GM18526 (cell line): Measurements from ENCODE around the gene PSMD9.

Source experiments
- POLR2A ChIP-seq: IDR thresholded peaks from 3 replicates; pipeline ENCODE4 v1.6.1; 2011; ENCODE audit not compliant: insufficient read length; ENCODE audit errors: extremely low read depth

Gene PSMD9

DNA sequence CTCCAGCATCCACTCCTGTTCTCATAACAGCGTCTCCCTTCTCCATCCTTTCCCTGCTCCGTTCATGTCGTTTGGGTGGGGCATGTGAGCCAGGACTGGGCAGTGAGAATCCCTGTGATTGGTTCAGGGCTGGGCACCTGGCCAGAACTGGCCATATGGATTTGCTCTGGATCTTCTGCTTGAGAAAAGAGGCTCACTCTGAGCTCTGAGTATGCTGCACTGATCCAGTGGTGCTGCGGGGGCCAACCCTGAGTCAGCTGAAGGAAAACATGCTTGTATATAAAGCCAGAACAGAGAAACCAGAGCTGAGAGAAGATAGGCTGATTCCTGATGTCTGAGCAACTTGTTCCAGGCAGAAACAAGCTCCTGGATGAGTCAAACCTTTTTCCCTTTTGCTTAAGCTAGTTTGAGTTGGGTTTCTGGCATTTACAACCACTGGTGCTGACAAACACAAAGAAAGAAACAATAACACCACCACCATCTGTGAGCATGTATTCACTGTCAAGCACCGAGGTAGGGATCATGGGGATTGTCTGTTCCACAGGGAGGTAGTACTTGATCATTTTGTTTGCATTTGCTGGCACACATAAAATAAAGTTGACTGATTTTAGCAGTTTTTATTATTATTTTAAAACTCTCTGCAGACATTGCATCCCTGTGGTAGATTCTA, 15.9 kb upstream of the PSMD9 start:
- no peak for TF ChIP-seq POLR2A

DNA sequence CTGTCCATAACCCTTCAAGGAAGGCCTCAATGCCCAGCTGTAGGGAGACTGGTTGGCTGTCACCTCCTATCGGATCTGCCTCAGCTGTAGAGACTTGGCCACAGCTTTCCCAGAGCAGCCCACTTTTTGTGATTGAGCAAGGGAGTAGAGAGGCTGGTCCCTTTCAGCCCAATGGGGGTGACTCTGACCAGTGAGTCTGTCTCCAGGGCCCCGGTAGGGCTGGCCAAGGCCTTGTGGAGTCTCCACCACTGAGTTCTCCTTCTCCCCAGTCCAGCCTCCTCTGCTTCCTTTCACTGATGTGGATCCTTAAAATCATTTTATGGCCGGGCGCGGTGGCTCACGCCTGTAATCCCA, 15.4 kb upstream of the PSMD9 start:
- TF ChIP-seq POLR2A: no peak

DNA sequence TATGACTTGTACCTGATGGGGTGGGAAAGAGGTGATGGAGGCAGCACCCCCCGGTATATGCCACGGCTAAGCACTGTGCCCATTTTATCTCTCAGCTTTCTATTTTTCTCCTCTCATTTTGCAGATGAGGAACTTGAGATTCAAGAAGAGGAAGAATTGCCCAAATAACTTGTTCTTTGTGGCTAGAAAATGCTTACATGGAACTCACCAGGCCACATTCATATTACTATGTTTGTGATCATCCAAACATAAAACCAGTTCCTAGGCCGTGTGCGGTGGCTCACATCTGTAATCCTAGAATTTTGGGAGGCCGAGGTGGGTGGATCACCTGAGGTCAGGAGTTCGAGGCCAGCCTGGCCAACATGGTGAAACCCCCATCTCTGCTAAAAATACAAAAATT, 14.5 kb upstream of the PSMD9 start:
- TF ChIP-seq POLR2A: no peak

DNA sequence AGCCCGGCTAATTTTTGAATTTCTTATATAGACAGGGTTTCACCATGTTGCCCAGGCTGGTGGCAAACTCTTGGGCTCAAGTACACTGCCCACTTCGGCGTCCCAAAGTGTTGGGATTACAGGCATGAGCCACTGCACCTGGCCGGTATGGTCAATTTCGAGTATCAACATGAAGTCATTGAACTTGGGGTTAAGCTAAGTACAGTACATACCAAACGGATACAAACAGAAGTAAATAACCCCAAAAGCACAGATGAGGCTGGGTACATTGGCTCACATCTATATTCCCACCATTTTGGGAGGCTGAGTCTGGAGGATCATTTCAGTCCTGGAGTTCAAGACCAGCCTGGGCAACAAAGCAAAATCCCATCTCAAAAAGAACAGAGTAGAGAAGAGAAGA, 13.0 kb upstream of the PSMD9 start:
- TF ChIP-seq POLR2A: no peak

DNA sequence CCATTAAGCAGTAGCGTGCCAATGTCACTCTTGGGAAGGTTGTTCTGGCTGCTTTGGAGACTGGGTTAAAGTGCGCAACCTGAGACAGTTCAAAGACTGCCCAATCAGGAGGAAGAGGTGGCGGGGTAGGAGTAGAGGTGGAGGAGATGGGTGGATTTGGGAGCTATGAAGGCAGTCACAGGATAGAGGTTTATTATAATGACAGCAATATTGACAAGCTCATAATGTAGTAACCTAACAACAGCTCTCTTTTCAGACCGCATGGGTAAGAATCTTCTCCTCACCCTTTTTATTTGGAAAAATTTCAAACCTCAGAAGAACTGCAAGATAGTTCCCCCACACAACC, 5.3 kb upstream of the PSMD9 start:
- no peak for TF ChIP-seq POLR2A

DNA sequence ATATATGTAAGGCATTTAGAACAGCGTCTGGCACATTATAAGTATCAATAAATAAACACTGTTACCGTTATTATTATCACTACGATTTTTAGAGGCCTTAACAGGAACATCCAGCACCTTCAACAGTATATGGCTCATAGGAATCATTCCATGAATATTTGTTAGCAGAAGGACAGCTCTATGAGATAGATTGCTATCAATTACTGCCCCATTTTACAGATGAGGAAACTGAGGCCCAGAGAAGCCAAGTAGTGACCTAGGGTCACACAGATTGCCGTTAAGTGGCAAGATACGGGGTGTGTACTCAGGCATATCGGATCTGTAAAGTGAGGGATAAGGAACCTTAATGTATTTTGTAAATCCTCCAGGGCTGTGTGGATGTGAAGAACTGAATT, 510 bp upstream of the PSMD9 start:
- no peak for TF ChIP-seq POLR2A

DNA sequence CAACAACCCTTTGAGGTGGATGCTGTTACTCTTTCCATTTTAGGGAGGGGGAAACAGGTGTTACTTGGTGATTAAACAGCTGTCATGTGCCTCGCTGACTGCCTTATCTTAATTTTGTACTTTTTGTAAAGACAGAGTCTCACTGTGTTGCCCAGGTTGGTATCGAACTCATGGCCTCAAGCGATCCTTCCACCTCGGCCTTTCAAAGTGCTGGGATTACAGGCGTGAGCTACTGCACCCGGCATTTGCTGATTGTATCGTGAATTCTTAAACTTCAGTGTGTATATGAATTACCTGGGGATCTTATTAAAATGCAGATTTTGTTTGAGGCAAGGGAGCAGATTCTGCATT, 659 bp downstream of the PSMD9 start:
- TF ChIP-seq POLR2A: no peak

DNA sequence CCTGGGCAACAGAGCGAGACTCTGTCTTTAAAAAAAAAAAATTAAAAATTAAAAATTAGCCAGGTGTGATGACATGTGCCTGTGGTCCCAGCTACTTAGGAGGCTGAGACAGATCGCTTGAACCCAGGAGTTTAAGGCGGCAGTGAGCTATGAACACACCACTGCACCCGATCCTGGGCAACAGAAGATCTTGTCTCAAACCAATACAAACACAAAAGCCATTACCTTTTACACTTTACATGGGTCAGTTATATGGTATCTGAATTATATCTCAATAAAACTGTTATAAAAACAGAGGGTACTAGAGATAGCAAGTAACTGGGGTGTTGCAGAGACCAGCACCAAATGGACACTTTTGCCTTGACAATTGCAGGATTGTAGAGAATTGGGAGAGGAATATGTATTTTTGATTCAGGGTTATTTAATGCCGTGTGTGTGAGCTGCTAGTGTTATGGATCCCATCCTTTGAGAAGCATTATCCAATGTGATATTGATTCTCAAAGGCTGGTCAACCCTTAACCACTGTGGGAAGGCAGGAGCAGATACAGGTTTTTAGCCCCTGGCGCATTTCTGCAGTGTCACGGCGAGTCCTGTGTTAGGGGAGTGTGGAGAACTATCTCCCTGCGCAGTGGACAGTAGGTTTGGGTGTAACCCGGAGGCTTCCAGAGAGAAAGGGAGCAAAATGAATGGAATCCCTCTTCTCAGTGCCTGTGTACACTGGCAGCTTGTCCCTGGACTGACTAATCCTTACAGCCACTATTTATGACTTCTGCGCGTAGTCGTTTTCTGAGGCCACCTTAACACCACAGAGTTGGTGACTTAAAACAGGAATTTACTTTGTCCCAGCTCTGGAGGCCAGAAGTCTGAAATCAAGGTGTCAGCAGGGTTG, 4.3 kb downstream of the PSMD9 start:
- no peak for TF ChIP-seq POLR2A

DNA sequence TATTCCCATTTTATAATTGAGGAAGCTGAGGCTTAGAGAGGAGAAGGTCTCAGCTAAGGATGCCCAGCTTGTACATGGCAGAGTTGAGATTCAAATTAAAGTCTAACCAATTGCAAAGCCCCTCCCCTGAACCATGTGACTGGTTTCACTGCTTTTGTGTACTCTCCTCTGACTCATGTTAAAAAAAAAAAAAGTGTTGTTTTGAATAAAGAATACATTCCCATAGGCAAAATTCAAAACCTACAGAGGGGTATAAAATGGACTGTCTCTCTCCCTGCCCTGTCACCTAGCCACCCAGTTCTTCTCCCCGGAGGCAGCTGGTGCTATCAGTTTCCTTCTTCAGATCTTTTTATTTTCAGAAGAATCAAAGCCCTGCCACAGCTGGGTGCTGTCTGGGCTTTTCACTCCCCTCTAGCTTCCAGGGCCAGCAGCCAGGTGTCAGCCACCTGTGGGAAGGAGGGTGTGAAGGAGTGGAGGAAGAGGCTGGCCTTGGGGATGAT, 5.4 kb downstream of the PSMD9 start:
- TF ChIP-seq POLR2A: no peak

DNA sequence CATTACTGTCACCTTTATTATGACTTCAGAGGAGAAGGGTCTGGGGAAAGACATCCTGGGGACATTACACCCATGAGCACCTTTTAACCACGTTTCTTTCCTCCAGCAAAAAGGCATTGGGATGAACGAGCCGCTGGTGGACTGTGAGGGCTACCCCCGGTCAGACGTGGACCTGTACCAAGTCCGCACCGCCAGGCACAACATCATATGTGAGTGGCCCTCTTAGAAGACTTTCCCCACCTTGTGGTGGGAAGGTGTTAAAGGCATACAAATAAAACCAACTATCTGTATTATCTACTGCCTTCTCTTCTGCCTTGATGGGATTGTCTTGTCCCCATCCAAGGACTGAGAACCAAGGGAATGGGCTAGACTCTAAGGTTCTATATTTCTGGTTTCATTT, 6.0 kb downstream of the PSMD9 start:
- no peak for TF ChIP-seq POLR2A

DNA sequence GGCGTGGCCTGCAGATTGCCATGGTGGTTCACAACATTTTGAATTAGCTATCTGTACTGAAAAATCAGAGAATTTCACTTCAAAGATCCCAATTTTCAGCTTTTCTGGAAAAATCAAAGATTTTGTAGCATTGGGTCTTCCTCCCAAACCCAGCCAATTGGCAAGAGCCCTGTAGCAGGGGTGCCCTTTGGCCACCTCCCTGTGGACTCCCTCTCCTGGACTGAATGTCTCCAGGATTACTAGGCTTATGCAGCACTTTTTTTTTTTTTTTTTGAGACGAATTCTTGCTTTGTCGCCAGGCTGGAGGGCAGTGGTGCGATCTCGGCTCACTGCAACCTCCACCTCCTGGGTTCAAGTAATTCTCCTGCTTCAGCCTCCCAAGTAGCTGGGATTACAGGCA, 9.7 kb downstream of the PSMD9 start:
- no peak for TF ChIP-seq POLR2A

DNA sequence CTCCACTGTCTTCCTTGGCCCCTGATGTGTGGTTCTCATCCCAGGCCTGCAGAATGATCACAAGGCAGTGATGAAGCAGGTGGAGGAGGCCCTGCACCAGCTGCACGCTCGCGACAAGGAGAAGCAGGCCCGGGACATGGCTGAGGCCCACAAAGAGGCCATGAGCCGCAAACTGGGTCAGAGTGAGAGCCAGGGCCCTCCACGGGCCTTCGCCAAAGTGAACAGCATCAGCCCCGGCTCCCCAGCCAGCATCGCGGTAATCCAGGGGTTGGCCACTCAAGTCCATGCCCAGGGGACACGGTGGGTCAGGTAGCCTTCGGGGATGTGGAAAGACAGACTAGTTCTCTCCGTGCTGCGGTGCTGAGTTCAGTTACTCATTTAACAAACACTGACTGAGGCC, 11.0 kb downstream of the PSMD9 start:
- no peak for TF ChIP-seq POLR2A

DNA sequence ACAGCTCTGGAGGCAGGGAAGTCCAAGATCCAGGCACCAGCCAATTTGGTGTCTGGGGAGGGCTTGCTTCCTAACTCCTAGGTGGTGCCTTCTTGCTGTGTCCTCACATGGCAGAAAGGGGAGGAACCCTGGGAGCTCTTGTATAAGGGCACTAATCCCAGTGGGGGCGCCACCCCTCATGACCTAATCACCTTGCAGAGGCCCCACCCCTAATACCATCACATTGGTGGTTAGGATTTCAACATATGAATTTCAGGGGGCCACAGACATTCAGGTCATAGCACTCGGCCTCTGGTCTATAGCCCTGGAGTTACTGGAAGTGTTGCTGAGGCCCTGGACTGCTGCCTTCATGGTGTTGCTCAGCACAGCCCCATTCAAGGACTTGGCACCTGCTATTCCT, 14.6 kb downstream of the PSMD9 start:
- no peak for TF ChIP-seq POLR2A

DNA sequence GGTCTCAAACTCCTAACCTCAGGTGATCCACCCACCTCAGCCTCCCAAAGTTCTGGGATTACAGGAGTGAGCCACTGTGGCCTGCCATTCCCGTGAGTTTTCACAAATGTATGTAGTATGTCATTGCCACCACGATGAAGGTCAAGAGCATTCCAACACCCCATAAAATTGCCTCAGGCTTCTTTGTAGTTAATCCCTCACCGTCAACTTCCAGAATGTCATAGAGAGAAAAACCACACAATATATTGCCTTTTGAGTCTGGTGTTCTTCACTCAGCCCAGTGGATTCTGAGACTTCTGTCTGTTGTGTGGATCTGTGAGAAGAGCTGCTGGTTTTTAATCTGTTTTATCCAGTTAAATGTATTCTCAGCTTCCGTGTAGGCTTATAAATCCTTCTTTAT, 17.2 kb downstream of the PSMD9 start:
- TF ChIP-seq POLR2A: no peak

DNA sequence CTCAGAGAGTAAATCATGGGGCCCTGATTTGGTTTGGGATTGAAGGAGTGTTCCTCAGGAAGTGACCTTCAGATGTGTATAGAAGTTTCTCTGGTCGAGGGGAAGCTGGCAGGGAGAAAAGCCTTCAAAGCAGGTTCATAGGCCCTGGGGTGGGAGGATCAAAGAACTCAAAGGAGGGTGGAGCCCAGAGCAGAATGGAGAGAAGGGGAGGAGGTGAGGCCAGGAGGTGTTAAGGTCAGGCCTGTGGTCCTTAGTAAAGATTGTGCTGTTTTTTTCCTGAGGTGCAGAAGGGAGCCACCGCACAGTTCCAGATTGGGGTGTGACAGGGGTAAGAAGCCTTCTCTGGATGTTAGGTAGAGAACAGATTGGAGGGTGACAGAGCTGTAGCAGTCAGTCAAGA, 20.1 kb downstream of the PSMD9 start:
- no peak for TF ChIP-seq POLR2A

DNA sequence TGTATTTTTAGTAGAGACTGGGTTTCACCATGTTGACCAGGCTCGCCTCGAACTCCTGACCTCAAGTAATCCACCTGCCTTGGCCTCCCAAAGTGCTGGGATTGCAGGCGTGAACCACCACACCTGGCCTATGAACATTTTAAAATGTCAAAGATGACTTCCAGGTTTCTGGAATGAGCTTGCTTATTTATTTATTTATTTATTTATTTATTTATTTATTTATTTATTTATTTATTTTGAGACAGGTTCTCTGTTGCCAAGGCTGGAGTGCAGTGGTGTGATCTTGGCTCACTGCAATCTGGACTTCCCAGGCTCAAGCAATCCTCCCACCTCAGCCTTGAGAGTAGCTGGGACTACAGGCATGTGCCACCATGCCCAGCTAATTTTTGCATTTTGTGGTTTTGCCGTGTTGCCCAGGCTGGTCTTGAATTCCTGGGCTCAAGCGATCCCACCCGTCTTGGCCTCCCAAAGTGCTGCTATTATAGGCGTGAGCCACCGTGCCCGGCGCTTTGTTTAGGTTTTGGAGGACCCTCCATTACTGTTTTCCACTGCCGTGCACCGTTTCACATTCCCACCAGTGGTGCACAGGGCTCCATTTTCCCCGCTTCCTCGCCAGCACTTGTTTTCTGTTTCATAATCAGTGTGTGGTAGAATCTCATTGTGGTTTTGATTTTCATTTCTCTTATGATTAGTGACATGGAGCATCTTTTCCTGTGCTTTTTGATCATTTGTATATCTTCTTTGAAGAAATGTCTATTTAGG, 23.4 kb downstream of the PSMD9 start:
- no peak for TF ChIP-seq POLR2A
